Coronary artery (tissue), 2 donors: ENCODE data around the gene MAGEA11.
"Not testable (repeated sequence)": the region's sequence is repeated elsewhere in the genome, so short reads cannot be mapped to it uniquely, and the experiment has no call there.

ENCODE experiments used
- DNase-seq: peaks from one replicate; pipeline ENCODE4 v3.0.0-alpha.2; 2017; ENCODE audit warnings: low spot score
- H3K27ac ChIP-seq, 2 donors: fragments of 200-600 bp; sonication (generic); one replicate each; pipeline ENCODE4 v1.5.1; 2016 to 2019
- H3K4me3 ChIP-seq: fragments of 200-600 bp; sonication (generic); 2 replicates; pipeline ENCODE4 v1.5.1; 2016; ENCODE audit warnings: mild to moderate bottlenecking, moderate library complexity
- CTCF ChIP-seq: fragments of 200-600 bp; sonication (generic); IDR thresholded peaks from one replicate; pipeline ENCODE4 v1.5.1; 2019; ENCODE audit warnings: antibody characterized with exemption

The MAGEA11 gene

GRCh38 chrX:149759824-149760223, 48.0 kb downstream of the MAGEA11 start:
- H3K27ac ChIP-seq = no peak overlapping the region
- TF ChIP-seq CTCF = no peak
- DNase-seq = peak; percentile 43
- no peak overlapping the region for H3K4me3 ChIP-seq

GRCh38 chrX:149760965-149761364, 49.1 kb downstream of the MAGEA11 start:
- Histone ChIP-seq H3K27ac (no peak overlapping the region), H3K4me3 (no peak overlapping the region)
- peak; percentile 53 for DNase-seq
- no peak for TF ChIP-seq CTCF

GRCh38 chrX:149761858-149762674, 50.2 kb downstream of the MAGEA11 start:
- not testable (repeated sequence) for H3K4me3 ChIP-seq, H3K27ac ChIP-seq
- DNase-seq = peak; percentile 41

- TF ChIP-seq CTCF = no peak
- Histone ChIP-seq H3K4me3 (no peak overlapping the region), H3K27ac (no peak overlapping the region)
- DNase-seq = peak; percentile 70
Observed at GRCh38 chrX:149762696-149763614, 51.1 kb downstream of the MAGEA11 start.
